ENCODE measurements around the gene EGFL8. TPM values are rescaled to one million over a fixed set of nuclear protein-coding genes. Genes with fewer than 3 reads are reported as not detected.
"Not testable (repeated sequence)": the region's sequence is repeated elsewhere in the genome, so short reads cannot be mapped to it uniquely, and the experiment has no call there.

Gene EGFL8
- total RNA-seq, 1 donor from 2014 or later = 2.7 TPM

DNA sequence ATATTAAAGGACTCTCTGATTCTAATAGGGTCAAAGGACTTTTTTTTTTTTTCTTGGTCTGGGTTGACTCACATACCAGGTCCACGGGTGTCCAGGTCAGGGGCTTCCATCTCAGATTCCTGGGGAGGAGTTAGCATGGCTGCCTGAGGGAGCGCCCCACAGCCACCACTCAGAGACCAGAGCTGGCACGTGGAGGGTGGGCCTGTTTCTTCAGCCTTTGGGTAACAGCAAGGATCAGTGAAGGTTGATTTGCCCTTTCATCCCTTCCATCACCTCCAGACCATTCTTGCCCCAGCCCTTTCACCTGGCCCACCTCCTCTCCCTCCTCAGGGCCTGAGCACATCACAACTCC is 33.9 kb downstream of the EGFL8 start:
- DNase-seq = no peak

DNA sequence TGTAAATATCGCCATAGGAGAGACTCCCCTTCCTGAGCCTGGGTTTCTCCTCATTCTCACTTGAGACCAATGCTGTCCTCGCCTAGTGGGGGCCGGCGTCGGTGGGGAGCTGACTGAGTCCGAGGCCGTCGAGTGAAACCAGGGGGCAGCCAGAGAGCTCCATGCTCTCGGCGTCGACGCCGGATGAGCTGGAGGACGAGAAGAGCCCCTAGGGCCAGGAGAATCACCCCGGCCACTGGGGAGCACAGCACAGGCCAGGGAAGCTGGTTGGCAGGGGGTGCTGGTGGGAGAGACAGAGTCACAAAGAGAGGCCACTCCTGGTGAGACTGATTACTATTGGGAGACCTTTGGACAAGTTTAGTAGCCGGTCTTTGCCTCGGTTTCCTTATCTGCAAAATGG is 34.5 kb downstream of the EGFL8 start:
- DNase-seq = no peak

GRCh38 chr6:32200711-32201475 is 36.5 kb downstream of the EGFL8 start:
- DNase-seq = no peak

DNA sequence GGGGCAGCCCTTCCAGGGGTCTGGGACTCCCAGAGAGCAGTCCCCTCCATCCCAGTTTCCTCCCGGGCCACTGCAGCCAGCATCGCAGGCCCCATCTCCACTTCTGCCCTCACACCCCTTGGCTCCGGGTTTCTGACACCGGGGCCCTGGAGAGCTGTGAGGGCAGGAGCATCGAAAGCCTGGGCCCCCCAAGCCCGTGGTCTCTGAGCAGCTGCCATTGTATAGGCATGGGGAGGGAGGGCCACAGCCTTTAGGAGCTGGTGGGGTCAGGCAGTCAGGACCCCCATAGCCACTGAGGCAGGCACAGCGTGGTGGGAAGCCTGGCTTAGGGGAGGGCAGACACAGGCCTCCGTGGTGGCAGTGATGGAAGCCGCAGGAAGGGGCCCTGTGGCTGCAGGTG is 37.8 kb downstream of the EGFL8 start:
- DNase-seq = no peak

GRCh38 chr6:32203426-32204267 is 39.3 kb downstream of the EGFL8 start:
- DNase-seq = no peak

DNA sequence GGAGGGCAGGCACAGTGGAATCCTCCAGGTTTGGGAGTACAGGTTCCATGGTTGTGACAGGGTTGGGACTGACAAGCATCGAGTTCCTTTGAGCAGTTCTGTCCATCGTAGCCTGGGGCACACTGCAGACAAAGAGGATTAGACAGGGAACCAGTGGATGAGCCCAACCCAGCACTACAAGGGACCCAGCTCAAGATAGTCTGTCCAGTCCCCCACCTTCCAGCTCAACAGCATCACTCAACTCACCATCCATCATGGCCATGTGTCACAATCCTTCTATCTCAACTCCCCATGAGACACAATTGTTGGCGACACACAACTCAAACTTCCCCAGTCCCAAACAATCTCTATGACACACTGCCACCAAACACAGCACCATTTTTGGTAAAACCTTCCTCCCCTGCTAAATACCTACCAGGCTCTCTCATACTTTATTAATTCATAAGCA is 39.9 kb downstream of the EGFL8 start:
- DNase-seq = no peak

DNA sequence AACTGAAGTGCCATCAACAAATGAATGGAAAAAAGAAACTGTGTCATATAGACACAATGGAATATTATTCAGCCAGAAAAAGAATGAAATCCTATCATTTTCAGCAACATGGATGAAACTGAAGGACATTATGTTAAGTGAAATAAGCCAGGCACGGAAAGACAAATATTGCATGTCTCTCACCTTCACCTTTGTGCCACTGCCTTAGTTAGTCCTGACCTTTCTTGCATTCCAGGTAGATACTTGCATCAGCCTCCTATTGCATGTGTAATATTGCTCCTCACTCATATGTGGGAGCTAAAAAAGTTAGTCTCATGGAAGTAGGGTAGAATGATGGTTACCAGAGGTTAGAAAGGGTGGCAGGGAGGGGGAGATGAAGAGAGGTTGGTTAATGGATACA is 44.6 kb downstream of the EGFL8 start:
- no peak for DNase-seq

GRCh38 chr6:32210191-32210601 is 45.8 kb downstream of the EGFL8 start:
- DNase-seq = no peak

DNA sequence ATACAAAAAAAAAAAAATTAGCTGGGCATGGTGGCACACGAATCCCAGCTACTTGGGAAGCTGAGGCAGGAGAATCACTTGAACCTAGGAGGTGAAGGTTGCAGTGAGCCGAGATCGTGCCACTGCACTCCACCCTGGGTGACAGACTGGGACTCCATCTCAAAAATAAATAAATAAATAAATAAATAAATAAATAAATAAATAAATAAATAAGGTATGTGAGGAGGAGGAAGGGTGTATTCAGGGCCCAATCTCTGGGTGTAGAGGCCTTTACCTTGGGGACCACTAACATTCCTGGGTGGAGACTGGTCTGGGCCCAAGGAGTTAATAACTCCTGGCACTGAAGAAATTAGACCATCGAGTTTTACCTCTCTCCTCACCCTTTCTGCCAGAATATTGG is 47.0 kb downstream of the EGFL8 start:
- DNase-seq = not testable (repeated sequence)

DNA sequence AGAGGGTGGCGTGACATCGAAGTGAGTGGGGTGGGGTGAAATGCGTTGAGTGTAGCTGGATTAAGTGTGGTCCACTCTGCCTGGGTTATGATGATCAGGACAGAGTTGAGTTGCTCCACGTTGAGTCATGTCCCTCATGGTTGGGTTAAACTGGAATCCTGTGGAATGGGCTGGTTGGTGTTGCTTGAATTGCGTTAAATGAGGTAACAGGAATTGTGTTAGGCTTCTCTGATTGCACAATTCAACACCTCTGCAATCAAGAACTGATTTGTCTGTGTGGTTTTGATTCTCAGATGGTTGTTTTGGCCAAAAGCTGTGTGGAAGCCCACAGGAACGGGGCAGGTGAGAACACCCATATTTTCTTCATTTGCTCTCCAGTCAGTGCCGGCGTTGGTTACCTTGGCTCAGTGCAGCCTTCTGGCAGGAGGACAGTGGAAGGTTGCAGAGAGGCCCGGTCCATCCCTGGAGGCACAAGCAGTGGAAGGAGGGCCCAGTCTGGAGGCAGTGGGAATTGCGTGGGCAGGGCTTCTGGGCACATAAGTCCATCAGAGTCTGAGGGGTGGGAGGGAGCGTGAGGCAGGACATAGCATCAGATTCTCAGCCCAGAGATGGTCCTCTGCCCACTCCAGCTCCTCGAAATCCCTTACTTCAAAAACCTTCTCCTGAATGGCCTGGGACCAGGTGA is 47.8 kb downstream of the EGFL8 start:
- DNase-seq = no peak

DNA sequence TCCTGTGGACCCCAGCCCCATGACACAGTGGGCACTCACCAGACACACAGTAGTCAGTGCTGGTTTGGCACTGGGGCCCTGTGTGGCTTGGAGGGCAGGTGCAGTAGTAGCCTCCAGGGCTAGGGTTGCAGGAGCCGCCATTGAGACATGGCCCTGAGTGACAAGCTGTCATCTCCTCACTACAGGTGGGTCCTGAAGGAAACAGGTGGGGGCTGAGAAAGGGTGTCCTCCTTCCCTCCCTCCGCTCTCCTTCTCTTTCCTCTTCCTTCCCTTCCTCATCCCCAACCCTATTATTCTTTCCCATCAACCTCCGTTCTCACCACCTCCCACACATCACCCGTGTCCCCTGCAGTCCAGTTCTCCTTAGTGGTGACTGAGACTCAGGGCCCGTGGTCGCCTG is 49.3 kb downstream of the EGFL8 start:
- no peak for DNase-seq

DNA sequence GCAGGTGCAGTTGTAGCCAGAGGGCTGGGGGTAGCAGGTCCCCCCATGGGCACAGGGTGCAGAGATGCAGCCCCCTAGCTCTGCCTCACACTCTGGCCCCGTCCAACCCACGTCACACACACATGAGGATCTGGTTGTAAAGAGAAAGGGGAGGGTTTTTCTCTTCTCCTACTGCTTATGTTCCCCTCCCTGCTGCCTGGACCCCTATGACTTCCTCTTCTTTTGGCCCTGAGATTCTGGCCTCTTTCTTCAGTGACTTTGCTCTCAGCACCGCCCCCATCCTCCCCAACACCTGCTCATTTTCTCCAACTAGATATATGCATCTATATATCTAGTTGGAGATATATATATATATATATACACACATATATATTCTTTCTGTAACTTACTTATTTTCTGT is 49.7 kb downstream of the EGFL8 start:
- DNase-seq = no peak

GRCh38 chr6:32215617-32216016 is 51.2 kb downstream of the EGFL8 start:
- no peak for DNase-seq

DNA sequence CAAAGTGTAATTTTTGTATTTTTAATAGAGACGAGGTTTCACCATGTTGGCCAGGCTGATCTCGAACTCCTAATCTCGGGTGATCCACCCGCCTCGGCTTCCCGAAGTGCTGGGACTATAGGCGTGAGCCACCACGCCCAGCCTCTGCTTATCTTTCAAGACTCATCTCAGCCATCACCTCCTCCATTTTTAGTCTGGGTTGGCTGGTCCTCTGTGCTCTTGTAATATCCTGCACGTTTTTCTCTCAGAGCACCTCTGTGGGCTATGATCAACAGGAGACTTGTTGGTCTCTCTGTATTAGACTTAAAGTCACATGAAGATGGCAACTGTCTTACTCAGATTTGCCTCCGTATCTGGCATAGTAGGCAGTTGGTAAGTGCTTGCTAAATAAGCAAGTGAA is 51.9 kb downstream of the EGFL8 start:
- DNase-seq = no peak

DNA sequence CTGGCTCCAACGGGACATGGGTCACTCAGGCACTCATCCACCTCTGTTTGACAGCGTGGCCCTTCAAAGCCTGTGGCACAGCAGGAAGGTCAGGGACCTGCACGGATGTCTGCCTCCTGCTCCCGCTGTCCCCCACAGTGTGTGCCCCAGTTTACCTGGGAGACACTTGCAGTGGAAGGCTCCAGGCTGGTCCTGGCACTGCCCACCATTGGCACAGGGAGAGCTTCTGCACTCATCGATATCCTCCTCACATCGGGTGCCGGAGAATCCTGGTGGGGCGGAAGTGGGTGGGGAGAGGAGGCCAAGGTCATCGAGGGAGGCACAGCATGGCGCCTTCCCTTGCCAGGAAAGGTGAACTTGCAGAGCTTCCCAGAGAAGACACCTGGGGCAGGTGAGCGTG is 52.6 kb downstream of the EGFL8 start:
- DNase-seq = no peak

Other genes with a start within 250 kb of the EGFL8 start
- gene C2, start 236.9 kb upstream of the EGFL8 start, total RNA-seq = not detected in 2 replicates
- gene CFB, start 218.5 kb upstream of the EGFL8 start, total RNA-seq = 1.6 and 2.0 TPM in 2 replicates
- 111 and 114 TPM in 2 replicates for gene NELFE, start 205.6 kb upstream of the EGFL8 start, total RNA-seq
- gene SKIC2, start 205.4 kb upstream of the EGFL8 start, total RNA-seq = 37.3 and 48.2 TPM in 2 replicates
- 12.8 and 14.6 TPM in 2 replicates for gene DXO, start 192.5 kb upstream of the EGFL8 start, total RNA-seq
- gene C4A, start 182.5 kb upstream of the EGFL8 start, total RNA-seq = 1.5 and 2.2 TPM in 2 replicates
- 1.2 and 2.6 TPM in 2 replicates for gene C4B, start 149.8 kb upstream of the EGFL8 start, total RNA-seq
- 0.34 TPM in 1 of 2 replicates, not detected in the other for gene CYP21A2, start 126.2 kb upstream of the EGFL8 start, total RNA-seq
- 4.6 and 4.8 TPM in 2 replicates for gene TNXB, start 55.3 kb upstream of the EGFL8 start, total RNA-seq
- gene ATF6B, start 36.3 kb upstream of the EGFL8 start, total RNA-seq = 13.4 and 20.5 TPM in 2 replicates
- gene FKBPL, start 34.3 kb upstream of the EGFL8 start, total RNA-seq = 6.9 and 8.3 TPM in 2 replicates
- gene PRRT1, start 12.7 kb upstream of the EGFL8 start, total RNA-seq = 0.05 TPM in 1 of 2 replicates, not detected in the other
- 69.8 and 82.5 TPM in 2 replicates for gene PPT2, start 10.5 kb upstream of the EGFL8 start, total RNA-seq
- 9.5 and 22.2 TPM in 2 replicates for gene AGPAT1, start 11.5 kb downstream of the EGFL8 start, total RNA-seq
- gene RNF5, start 13.8 kb downstream of the EGFL8 start, total RNA-seq = 31.6 and 53.1 TPM in 2 replicates
- gene AGER, start 19.7 kb downstream of the EGFL8 start, total RNA-seq = 0.74 and 0.85 TPM in 2 replicates
- gene PBX2, start 25.6 kb downstream of the EGFL8 start, total RNA-seq = 62.3 and 85.6 TPM in 2 replicates
- 3.1 and 8.7 TPM in 2 replicates for gene GPSM3, start 28.0 kb downstream of the EGFL8 start, total RNA-seq
- gene NOTCH4, start 59.5 kb downstream of the EGFL8 start, total RNA-seq = 44.3 and 63.5 TPM in 2 replicates
- gene TSBP1, start 207.3 kb downstream of the EGFL8 start, total RNA-seq = not detected in 2 replicates
- not detected in 2 replicates for gene BTNL2, start 242.6 kb downstream of the EGFL8 start, total RNA-seq